Effector CD4-positive, alpha-beta T cell (primary cell): ENCODE measurements around the gene ZNF208.
"Not testable (repeated sequence)": the region's sequence is repeated elsewhere in the genome, so short reads cannot be mapped to it uniquely, and the experiment has no call there.

Source experiments
- DNase-seq: peaks from one replicate; pipeline ENCODE4 v3.0.0-alpha.2; 2020
- total RNA-seq: gene quantifications from one replicate; lab custom pipeline; 2026; lab: John Stamatoyannopoulos, UW

The ZNF208 gene
- 10.5 reads per million, percentile 32 among the genes with 10 or more reads in this experiment for total RNA-seq

DNA sequence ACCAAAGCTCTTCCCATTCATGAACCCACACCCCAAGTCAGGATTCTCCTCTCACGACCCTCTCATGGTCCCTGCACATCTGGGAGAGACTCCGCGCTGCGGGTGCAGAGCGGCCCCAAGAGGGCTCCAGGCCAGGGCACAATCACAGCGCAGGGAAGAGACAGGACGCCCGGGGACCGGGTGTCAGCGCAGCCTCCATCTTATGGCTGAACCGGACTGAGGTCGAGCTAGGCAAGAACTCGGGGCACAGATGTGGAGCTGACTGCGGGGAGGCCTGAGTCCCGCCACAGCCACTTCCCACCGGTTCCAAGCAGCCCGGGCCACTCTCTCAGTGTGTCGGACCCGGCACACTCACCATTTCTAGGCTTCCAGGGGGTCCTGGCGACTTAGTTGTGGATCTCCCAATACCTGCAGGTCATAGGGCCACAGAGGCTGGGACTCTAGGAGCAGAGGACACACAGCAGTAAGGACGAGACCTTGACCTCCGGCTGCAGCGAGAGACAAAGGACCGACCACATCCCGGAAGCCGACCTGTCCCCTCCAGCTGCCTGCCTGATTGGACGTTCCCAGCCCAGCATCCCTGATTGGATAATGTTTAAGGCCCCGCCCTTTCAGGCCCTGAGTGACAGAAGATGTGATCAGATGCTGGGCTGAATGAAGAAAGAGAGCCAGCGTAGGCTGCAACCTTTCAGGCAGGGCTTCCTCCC lies at the start of gene ZNF208:
ZNF208 (minus strand) TSS at position 507 of the 707 bp plus-strand sequence; CDS start at position 358, 149 bp downstream.
- DNase-seq = not testable (repeated sequence)

DNA sequence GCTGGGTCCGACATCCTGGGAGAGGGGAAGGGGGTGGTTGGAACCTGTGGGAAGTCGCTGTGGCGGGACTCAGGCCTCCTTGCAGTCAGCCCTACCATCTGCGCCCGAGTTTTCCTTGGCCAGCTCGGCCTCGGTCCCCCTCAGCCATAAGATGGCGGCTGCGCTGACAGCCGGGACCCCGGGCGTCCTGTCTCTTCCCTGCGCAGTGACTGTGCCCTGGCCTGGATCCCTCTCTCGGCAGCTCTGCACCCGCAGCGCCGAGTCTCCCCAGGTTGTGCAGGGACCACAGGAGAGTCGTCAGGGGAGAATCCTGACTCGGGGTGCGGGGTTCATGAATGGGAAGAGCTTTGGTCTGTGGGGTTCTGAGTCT lies 41.9 kb upstream of the ZNF208 start:
- DNase-seq = no peak

DNA sequence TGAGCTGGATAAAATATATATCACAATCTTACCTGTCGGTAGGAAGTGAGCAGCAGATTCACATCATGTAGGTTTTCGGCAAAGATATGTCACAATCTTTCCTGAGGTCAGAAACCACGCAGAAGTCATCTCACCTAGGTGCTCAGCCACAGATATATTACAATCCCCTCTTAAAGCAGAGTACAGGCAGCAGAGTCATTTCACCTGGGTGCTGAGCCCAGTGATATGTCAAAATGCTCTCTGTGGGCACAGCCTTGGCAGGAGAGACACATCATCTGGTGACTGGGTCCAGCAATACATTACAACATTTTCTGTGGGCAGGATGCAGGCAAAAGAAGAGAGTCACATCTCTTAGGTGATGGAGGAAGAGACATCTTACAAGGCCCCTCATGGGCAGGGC lies 30.4 kb upstream of the ZNF208 start:
- DNase-seq = not testable (repeated sequence)

DNA sequence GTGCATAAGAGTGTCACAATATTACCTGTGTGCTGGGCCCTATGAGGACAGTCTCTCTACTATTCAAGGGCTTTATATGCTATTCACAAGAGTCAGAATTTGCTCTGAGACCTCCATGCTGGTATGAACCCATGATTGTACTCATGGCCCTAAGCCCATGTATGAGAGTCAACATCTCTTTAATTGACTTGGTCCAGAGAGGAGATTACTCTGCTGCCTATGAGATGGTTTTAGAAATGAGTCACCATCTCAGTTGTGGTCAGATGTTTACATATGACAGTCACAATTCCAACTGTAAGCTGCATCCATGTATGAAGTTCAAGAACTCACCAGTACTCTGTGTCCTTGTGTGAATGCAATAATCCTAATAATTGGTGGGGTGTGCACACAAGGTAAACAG lies 19.9 kb upstream of the ZNF208 start:
- DNase-seq = no peak

DNA sequence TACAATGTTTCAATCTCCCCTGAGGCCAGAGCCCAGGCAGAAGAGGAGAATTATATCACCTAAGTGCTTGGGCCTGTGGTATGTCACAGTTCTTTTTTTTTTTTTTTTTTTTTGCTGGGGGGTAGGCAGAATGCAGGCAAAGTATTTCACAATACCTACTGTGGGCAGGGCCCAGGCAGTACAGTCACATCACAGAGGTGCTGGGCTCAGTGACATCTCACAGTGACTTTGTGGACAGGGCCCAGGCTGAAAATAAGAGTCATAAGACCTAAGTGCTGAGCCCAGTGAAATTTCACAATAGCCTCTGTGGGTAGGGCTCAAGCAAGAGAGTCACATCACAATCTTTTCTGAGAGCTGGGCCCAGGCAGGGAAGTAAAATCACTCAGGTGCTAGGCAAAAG lies 15.9 kb upstream of the ZNF208 start:
- no peak for DNase-seq

DNA sequence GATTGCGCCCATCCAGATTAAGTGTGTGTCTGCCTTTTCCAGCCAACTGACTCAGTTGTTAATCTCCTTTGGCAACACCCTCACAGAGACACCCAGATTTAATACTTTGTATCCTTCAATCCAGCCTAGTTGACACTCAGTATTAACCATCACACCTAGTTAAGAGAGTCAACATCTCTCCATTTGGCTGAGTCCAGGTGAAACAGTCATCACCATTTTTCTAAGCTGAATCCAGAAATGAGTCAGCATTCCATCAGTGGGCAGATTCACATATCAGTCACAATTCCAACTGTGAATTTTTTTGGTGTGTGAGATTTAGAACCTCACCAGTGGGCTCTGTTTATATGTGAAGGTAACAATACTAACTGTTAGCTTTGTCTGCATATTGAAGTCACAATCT lies 14.8 kb upstream of the ZNF208 start:
- DNase-seq = not testable (repeated sequence)

DNA sequence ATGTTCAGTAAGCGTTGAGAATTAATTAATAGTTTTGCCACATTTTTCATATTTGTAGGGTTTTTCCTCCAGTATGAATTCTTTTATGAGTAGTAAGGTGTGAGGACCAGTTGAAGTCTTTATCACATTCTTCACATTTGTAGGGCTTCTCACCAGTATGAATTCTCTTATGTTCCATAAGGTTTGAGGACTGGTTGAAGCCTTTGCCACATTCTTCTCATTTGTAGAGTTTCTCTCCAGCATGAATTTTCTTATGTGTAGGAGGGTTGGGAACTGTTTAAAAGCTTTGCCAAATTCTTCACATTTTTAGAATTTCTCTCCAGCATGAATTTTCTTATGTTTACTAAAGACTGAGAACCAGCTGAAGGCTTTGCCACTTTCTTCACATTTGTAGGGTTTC lies 40.3 kb downstream of the ZNF208 start:
- no peak for DNase-seq

DNA sequence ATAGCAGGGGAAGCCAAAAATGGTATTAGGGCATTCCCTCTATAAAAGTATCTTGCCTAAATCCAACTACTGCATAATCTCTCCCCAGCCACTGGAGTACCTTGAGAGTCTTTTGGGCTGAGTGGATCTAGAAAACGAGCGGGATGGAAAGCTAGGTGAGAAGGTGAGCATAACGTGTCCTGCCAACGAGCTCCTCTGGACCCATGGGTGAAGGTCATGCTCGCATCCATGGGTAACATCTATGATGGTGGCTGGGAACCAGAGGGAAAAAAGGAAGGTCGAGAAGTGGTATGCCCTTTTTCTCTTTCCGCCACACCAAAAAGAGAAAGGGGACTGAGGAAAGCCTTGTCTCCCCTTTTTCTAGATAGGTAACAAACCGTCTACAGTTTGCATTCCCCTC lies 63.0 kb downstream of the ZNF208 start:
- DNase-seq = no peak

DNA sequence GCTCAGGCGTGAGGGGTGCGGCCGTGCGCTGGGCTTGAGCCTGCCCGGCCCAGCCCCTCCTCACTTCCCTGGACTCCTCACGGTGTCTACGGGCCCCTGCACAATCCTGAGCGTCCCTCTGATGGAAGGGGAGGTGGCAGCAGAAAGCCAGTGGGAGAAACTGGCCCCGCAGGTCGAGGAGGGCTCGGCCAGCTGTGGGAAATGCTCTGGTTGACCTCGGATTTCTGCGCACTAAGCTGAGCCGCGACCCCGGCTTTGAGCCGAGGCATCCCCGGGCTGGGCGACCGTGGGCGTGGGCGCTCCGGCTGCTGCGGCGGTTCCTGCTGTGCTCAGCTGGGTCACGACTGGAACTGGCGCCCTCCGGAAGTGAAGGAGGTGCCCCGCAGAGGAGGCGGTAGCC lies 70.1 kb downstream of the ZNF208 start:
- DNase-seq = no peak

DNA sequence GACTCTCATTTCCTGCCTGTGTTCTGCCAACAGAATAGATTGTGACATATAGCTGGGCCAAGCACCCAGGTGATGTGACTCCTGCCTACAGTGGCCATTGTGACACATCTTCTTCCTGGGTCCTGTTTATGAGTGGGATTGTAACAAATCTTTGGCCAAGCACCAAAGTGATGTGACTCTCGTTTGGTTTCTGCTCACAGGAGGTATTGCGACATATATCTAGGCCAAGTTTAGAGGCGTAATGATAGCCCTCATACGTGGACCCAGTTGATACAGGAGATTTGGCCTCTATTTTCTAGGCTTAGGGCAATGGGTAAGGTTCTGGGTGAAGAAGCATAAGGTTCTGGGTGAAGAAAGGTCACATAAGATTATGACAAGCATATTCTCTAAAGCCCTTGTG lies 76.2 kb downstream of the ZNF208 start:
- DNase-seq = no peak

DNA sequence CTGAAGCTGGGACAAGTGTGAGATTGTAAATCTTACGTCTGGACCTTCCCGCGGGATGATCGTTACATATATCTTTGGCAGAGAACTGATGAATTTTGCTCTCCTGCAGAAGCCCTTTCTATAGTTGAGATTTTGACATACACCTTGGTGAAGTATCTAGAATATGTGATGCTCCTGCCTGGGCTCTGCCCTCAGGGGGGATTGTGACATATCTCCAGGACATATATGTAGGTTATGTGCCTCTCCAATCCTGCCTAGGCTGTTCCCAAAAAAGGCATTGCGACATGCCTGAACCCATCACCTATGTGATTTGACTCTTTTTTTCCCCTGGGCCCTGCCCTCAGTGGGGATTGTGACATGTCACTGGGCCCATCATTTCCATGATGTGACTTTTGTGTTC lies 76.6 kb downstream of the ZNF208 start:
- no peak for DNase-seq

DNA sequence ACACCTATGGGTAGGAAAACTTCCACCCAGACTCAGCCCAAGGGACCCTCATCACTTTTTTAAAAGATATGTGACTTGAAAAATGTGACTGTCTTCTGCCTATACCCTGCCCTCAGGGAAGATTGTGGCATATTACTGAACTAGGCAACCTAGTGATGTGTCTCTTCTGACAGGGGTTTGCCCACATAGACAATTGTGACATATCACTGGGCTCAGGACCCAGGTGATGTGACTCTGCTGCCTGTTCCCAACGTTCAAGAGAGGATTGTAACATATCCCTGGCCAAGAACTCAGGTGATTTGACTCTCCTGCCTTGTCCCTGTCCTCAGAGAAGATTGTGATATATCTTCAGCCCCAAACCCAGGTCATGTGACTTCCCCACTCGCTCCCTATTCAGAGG lies 88.5 kb downstream of the ZNF208 start:
- no peak for DNase-seq

DNA sequence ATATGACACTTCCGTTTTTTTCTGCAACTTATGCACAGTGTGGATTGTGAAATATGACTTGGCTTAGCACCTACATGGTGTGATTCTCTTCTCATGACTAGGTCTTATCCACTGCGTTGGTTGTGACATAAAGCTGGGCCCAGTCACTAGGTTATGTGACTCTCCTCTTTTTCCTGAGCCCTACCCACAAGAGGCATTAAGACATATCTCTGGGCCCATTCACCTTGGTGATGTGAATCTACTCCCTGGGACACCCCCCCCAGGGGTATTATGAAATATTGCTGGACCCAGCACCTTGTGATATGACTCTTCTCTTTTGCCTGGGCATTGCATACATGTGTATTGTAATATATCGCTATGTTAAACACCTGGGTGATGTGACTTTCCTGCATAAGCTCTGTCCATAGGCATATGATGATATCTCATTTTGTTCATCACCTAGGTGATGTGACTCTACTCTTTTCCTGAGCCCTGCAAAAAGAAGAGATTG lies 89.0 kb downstream of the ZNF208 start:
- DNase-seq = no peak

DNA sequence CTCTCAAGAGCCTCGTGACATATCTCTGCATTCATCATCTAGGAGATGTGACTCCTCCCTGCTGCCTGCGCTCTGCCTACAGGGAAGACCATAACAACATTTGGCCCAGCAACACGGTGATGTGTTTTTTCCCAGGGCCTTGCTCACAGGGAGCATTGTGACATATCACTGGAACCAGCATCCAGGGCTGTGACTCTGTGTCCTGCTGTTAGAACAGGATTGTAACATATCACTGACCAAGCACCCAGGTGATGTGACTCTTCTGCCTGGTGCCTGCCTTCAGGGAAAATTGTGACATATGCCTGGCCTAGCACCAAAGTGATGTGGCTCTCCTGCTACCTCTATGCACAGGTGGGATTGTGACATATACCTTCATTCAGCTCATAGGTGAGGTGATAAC lies 95.3 kb downstream of the ZNF208 start:
- DNase-seq = no peak

DNA sequence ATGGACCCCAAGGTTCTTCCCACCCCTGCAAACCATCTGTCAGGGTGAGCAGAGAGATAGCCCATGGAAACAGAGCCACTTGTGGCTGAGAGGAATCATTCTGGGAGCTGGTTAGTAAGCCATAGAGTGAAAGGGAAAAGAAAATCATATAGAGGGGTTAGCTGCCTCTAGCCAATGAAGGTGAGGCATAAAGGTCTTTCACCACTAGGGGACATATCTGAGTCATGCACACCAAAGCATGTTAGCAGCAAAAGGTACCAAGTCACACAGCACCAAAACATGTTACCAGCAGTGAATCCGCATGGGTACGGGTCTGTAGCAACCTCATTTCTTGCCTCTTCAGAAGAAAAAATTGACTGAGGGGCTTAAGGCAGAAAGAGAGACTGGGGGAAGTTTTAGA lies 98.1 kb downstream of the ZNF208 start:
- DNase-seq = no peak

DNA sequence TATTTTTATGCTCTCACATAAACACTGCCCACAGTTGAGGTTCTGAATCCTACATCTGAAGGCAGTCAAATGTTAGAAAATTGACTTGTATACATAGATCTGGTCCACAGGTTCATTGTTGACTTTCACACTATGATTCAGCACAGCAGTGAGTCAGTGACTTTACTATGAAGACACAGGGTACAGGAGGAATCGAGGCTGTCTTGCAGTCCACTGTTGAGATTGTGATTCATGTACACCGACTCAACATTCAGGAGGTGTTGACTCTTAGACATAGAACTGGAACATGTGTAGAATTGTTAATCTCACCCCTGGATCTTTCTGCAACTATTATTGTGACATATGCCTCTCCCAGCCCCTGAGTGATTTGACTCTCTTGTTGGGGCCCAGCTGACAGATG lies 100.4 kb downstream of the ZNF208 start:
- no peak for DNase-seq

DNA sequence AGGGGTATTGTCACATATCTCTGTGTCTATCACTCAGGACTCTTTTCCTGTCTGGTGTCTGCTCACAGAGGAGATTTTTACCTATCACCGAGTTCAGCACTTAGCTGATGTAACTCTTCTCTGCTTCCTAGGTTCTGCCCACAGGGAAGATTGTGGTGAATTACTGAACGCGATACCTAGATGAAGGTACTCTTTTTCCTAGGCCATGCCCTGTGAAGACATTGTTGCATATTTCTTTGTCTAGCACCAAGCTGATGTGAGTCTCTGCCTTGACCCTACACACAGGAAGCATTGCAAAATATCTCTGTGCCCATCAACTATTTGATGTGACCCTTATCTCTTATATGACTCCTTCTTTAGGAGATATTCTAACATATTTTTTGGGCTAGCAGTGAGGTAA lies 102.7 kb downstream of the ZNF208 start:
- no peak for DNase-seq

DNA sequence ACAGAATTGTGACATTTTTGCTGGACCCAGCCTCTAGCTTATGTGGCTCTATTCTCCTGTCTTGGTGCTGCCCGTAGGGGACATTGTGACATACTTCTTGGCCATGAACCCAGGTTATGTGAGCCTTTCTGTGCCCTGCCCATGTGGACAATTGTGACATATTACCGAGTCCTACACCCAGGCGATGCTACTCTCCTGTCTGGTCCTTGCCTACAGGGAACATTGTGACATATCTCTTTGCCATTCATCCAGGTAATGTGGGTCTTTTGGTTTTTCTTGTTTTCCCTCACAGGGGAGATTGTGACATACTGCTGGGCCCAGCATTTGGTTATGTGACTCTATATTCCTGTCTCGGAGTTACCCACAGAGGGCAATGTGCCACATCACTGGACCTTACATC lies 103.2 kb downstream of the ZNF208 start:
- DNase-seq = no peak

DNA sequence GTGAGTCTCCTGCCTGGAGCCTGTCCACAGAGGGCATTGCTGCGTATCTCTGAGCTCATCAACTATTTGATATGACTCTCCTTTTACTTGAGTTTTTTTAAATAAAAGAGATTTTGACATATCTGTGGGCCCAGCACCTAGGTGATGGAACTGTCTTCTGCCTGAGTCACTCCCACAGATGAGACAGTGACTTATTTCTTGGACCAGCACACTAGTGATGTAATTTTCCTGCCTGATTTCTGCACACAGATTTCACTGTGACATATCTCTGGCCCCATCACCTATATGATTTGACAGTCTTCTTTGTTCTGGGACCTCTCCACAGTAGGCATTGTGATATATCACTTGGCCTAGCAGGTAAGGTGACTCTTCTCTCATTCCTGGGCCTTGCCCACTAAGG lies 108.2 kb downstream of the ZNF208 start:
- no peak for DNase-seq

DNA sequence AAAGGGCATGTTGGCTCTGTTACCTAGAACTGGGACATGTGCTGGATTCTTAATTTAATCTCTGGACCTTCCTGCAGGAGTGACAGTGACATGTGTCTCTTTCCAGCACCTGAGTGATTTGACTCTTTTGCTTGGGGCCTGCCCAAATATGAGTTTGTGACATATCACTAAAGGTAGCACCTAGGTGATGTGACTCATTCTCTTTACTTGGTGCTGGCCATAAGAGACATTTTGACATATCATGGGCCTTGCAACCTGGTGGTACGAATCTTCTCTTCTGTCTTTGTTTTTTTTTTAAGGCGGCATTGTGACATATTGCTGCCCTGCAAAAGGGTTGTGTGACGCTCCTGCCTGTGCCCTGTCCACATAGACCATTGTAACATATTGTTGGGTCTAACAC lies 108.9 kb downstream of the ZNF208 start:
- DNase-seq = no peak

DNA sequence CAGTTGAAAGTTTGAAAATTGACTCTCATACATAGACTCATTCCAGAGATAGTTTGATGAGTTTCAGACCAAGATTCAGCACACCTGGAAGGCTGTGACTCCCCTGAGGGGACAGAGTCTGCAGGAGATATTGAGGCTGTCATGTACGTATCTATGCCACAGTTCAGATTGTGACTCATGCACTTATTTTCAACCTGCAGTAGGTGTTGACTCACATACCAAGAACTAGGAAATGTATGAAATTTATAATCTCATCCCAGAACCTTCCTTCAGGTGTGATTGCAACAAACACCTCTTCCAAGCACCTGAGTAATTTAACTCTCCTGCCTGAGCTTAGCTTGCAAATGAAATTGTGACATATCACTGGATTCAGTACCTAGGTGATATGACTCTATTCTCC lies 110.3 kb downstream of the ZNF208 start:
- DNase-seq = no peak

DNA sequence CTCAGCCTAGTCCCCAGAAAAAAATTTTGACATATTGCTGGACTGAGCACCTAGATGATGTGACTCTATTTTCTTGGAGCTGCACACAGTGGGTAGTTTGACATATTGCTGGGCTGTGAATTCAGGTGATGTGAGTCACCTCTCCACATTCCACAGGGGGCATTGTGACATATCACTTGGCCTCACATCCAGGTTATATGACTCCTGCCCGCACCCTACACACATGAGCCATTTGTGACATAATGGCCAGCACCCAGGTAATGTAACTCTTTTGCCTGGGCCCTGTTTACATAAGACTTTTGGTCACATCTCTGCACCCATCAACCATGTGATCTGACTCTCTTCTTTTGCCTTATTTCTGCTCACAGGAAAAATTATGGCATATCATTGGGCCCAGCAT lies 119.7 kb downstream of the ZNF208 start:
- DNase-seq = no peak

DNA sequence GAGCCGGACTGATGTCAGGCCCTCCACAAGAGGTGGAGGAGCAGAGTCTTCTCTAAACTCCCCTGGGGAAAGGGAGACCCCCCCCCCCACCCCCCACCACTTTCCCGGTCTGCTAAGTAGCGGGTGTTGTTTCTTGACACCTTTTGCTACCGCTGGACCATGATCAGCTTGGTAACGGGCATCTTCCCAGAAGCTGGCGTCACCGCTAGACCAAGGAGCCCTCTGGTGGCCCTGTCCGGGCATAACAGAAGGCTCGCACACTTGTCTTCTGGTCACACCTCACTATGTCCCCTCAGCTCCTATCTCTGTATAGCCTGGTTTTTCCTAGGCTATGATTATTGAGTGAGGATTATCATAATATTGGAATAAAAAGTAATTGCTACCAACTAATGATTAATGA lies 120.7 kb downstream of the ZNF208 start:
- not testable (repeated sequence) for DNase-seq

DNA sequence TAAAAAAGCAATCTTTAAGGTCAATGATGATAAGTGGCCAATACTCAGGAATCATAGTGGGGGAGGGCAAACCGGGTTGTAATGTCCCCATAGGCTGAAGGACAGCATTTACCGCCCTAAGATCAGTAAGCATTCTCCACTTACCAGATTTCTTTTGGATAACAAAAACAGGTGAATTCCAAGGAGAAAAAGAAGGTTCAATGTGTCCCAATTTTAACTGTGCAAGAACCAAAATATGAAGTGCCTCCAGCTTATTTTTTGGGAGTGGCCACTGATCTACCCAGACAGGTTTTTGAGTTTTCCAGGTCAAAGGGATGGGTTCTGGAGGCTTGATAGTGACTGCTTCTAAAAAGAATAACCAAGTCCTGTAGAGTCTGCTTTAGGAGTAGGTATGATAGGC lies 125.2 kb downstream of the ZNF208 start:
- DNase-seq = not testable (repeated sequence)

DNA sequence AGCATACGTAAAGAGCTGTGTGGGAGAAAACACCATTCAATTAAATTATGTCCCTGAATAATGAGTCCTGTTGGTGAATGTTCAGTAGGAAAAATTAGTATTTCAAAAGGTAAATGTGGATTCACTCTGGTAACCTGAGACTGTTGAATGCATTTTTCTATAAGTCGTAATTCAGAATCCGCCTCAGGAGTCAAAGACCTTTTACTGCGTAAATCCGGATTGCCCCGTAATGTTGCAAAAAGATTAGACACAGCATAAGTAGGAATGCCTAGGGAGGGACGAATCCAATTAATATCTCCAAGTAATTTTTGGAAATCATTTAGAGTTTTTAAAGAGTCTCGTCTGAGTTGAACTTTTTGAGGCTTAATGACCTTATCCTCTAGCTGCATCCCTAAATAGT lies 126.0 kb downstream of the ZNF208 start:
- not testable (repeated sequence) for DNase-seq
